GM12878 (cell line): ENCODE data around the gene DENND1C. TPM values are rescaled to one million over a fixed set of nuclear protein-coding genes. Genes with fewer than 3 reads are reported as not detected.
A peak's percentile ranks its signal among the peaks of the same experiment; 100 is the strongest.

Experiments
- ATAC-seq: fragments of 200-7000 bp; cut with Tn5 transposase; 3 replicates; pipeline ENCODE4 v1.9.1; 2020; ENCODE audit warnings: mild to moderate bottlenecking, moderate library complexity
- BruUV-seq: library from RNA; stranded (reverse); fragments of 400-500 nt; replicated peaks from 2 replicates; lab custom pipeline; 2021; lab: Mats Ljungman, UMichigan
- CTCF ChIA-PET: fragments of 300-600 bp; sonication (Branson Sonifier 250); formaldehyde crosslinking; extraction: SDS; loops from one replicate; lab custom pipeline; 2021; ENCODE audit warnings: inconsistent platforms; lab: Yijun Ruan, JAX
- POLR2A ChIA-PET: fragments of 350-600 bp; formaldehyde crosslinking; extraction: SDS; loops from one replicate; lab custom pipeline; 2021; ENCODE audit warnings: inconsistent platforms; lab: Charles Lee
- RAD21 ChIA-PET: fragments of 300-600 bp; sonication (Branson Sonifier 250); formaldehyde crosslinking; loops from one replicate; lab custom pipeline; 2023; ENCODE audit warnings: antibody characterized with exemption; ENCODE audit not compliant: unreplicated experiment; lab: Charles Lee
- SMC1A ChIA-PET: fragments of 300-600 bp; sonication (Branson Sonifier 250); formaldehyde crosslinking; loops from one replicate; lab custom pipeline; 2023; ENCODE audit not compliant: unreplicated experiment, uncharacterized antibody; lab: Charles Lee
- DNase-seq: peaks from one replicate; pipeline ENCODE4 v3.0.0-alpha.2; 2011; ENCODE audit warnings: low read depth, low spot score
- FAIRE-seq: peaks from 3 replicates; lab custom pipeline; 2011; peaks lifted over from hg19 to GRCh38; lab: Jason Lieb, UNC
- H2AFZ ChIP-seq: 2 replicates; pipeline ENCODE4 v1.6.0; 2011; ENCODE audit warnings: low read depth, low read length, control low read depth; ENCODE audit not compliant: control insufficient read depth
- H3K27ac ChIP-seq: 2 replicates; pipeline ENCODE4 v1.5.1; 2011; ENCODE audit warnings: control low read depth; ENCODE audit not compliant: control insufficient read depth, insufficient read depth
- H3K27me3 ChIP-seq, 2 experiments: replicated peaks in 1 of 2; 2 replicates each; pipeline versions ENCODE4 v1.6.0 to v1.6.1; 2011; ENCODE audit warnings: low read length in 1 of 2; ENCODE audit not compliant: control insufficient read depth in 2 of 2, insufficient read depth in 2 of 2
- H3K36me3 ChIP-seq, 2 experiments: 2 replicates each; pipeline ENCODE4 v1.5.1; 2011; ENCODE audit warnings: low read length in 1 of 2; ENCODE audit not compliant: control insufficient read depth in 2 of 2, insufficient read depth in 2 of 2
- H3K4me1 ChIP-seq: 2 replicates; pipeline ENCODE4 v1.6.1; 2011; ENCODE audit warnings: mild to moderate bottlenecking, low read length, moderate library complexity, mixed read lengths; ENCODE audit not compliant: control insufficient read depth, insufficient read depth
- H3K4me2 ChIP-seq: 2 replicates; pipeline ENCODE4 v1.6.0; 2011; ENCODE audit warnings: control low read depth; ENCODE audit not compliant: control insufficient read depth, insufficient read depth
- H3K4me3 ChIP-seq: fragments of 200-600 bp; sonication (generic); 2 replicates; pipeline ENCODE4 v1.5.1; 2016
- H3K79me2 ChIP-seq: 2 replicates; pipeline ENCODE4 v1.6.0; 2011; ENCODE audit warnings: low read length; ENCODE audit not compliant: control insufficient read depth, insufficient read depth
- H3K9ac ChIP-seq: 2 replicates; pipeline ENCODE4 v1.8.0; 2011; ENCODE audit warnings: low read length, control low read depth, mixed read lengths; ENCODE audit not compliant: control insufficient read depth, insufficient read depth
- H3K9me3 ChIP-seq: replicated peaks from 3 replicates; pipeline ENCODE4 v1.5.1; 2011; ENCODE audit warnings: mild to moderate bottlenecking, low read length; ENCODE audit not compliant: control insufficient read depth, insufficient read depth
- H4K20me1 ChIP-seq: 2 replicates; pipeline ENCODE4 v1.6.0; 2011; ENCODE audit not compliant: control insufficient read depth, insufficient read depth
- ASH2L ChIP-seq: fragments of 300-600, 200-600 bp; sonication (generic); IDR thresholded peaks from 2 replicates; pipeline ENCODE4 v1.6.1; 2017; ENCODE audit warnings: low read depth, mild to moderate bottlenecking, borderline replicate concordance
- ATF3 ChIP-seq: IDR thresholded peaks from 2 replicates; pipeline ENCODE4 v1.6.1; 2011; ENCODE audit warnings: low read depth, mild to moderate bottlenecking, low read length, moderate library complexity, borderline replicate concordance; ENCODE audit errors: extremely low read depth
- BCL11A ChIP-seq: IDR thresholded peaks from 2 replicates; pipeline ENCODE4 v1.6.1; 2011; ENCODE audit warnings: low read depth, low read length
- CHD1 ChIP-seq: IDR thresholded peaks from 2 replicates; pipeline ENCODE4 v1.6.1; 2012; ENCODE audit warnings: low read depth, low read length, improper control_type of control experiment
- CREM ChIP-seq: IDR thresholded peaks from 2 replicates; pipeline ENCODE4 v1.6.1; 2014; ENCODE audit warnings: antibody characterized with exemption, low read depth
- SMARCA5 ChIP-seq: fragments of 450-650 bp; IDR thresholded peaks from 2 replicates; pipeline ENCODE4 v1.6.1; 2017; ENCODE audit warnings: mild to moderate bottlenecking
- SUZ12 ChIP-seq: fragments of 200-600 bp; sonication (generic); IDR thresholded peaks from one replicate; pipeline ENCODE4 v1.6.1; 2018; ENCODE audit warnings: antibody characterized with exemption, mild to moderate bottlenecking; ENCODE audit not compliant: unreplicated experiment
- TAF1 ChIP-seq: IDR thresholded peaks from 2 replicates; pipeline ENCODE4 v1.6.1; 2011; ENCODE audit warnings: mild to moderate bottlenecking, low read depth, low read length, borderline replicate concordance
- ZNF687 ChIP-seq: fragments of 450-650 bp; IDR thresholded peaks from 2 replicates; pipeline ENCODE4 v1.6.1; 2017; ENCODE audit warnings: mild to moderate bottlenecking, moderate library complexity
- WGBS: methylation state at CpG from one replicate; pipeline ENCODE4 v1.1.6; 2016; ENCODE audit warnings: low lambda C conversion rate; ENCODE audit not compliant: insufficient replicate concordance, insufficient coverage; ENCODE audit errors: missing lambda C conversion rate; 5-methylcytosine and 5-hydroxymethylcytosine counted together
- in situ Hi-C: fragments of 300-500 bp; cut with MboI; formaldehyde crosslinking; loops from 9 replicates; pipeline ENCODE4 v1.14.3; 2018; ENCODE audit warnings: mixed read lengths
- intact Hi-C: fragments of 100-400 bp; cut with micrococcal nuclease; formaldehyde crosslinking; loops from one replicate; pipeline ENCODE4 v1.14.2; 2022; ENCODE audit not compliant: unreplicated experiment
- polyA plus RNA-seq, 11 experiments: library from polyadenylated mRNA; depleted of rRNA in 4 of 11; unstranded in 6 of 11; stranded (reverse) in 5 of 11; fragments of >200 nt; fragmentation: Nextera tagmentation in 4 of 11; fragmentation: Illumina TruSeq in 1 of 11; extraction: Ambion mirVana in 4 of 11; extraction: Trizol in 1 of 11; gene quantifications; 1 replicate in 1 of 11; 2 replicates in 10 of 11; pipeline versions ENCODE4 v1.2.1 to v1.2.3, GENCODE V29; 2011 to 2016; ENCODE audit warnings: inconsistent platforms in 2 of 11, missing spikeins in 2 of 11, low read depth in 1 of 11
- total RNA-seq, 4 experiments: library from RNA; depleted of rRNA in 3 of 4; stranded (reverse); fragments of >200 nt in 3 of 4; fragmentation: Illumina TruSeq in 1 of 4; extraction: Trizol in 1 of 4; gene quantifications; 2 replicates each; pipeline versions ENCODE4 v1.2.1 to v1.2.3, GENCODE V29; 2013 to 2021

Gene DENND1C
- total and polyA plus RNA-seq, 10 of the 15 experiments (the other 5 are each of a cell fraction or from before 2014, with no cell fraction given), result 2.4 to 54.3 (median 32.7) TPM

DNA sequence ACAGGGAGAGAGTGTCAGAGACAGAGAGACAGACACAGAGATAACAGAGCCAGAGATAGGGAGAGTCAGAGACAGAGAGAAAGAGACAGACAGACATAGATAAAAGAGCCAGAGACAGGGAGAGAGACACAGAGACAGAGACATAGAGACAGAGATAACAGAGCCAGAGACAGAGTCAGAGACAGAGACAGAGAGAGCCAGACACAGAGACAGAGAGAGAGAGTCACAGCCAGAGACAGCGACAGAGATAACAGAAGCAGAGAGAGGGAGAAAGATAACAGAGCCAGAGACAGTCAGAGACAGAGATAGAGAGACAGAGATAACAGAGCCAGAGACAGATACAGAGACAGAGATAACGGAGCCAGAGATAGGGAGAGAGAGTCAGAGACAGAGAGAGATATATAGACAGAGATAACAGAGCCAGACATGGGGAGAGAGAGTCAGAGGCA lies 48.4 kb upstream of the DENND1C start:
- ChIA-PET CTCF (no interaction called here), POLR2A (interaction anchor here (1.0 to 2.4 kb wide), 6 partner anchors 8 to 58 kb away, joined by 4 to 23 read pairs (median 7); no protein-coding TSS in a partner anchor), RAD21 (interaction anchor here (0.7 to 1.5 kb wide), 5 partner anchors 13 to 58 kb away, joined by 3 to 16 read pairs (median 7); no protein-coding TSS in a partner anchor), SMC1A (interaction anchor here (0.7 to 1.1 kb wide), 2 partner anchors 57 to 71 kb away, joined by 3 to 7 read pairs; no protein-coding TSS in a partner anchor)
- no TSS peak for BruUV-seq
- no peak for ATAC-seq
- peak overlapping the region; percentile 73 for H3K4me2 ChIP-seq
- peaks cover 55% of the 10 kb centered on the region for H3K79me2 ChIP-seq
- H3K27me3 ChIP-seq, result no peaks in the 10 kb centered on the region
- H2AFZ ChIP-seq, result no peak overlapping the region
- WGBS, result 41% methylated on average over 2 of the region's 2 CpGs
- H3K9me3 ChIP-seq, result no peaks in the 10 kb centered on the region; the same call in 2 of the 3 replicates
- peaks cover 32% of the 10 kb centered on the region for H3K4me1 ChIP-seq
- TF ChIP-seq BCL11A (no peak), ZNF687 (no peak), CREM (no peak), TAF1 (no peak), SUZ12 (no peak), SMARCA5 (no peak), ATF3 (no peak), CHD1 (no peak), ASH2L (no peak)
- no peak for DNase-seq
- H4K20me1 ChIP-seq, result no peaks in the 10 kb centered on the region
- peak overlapping the region; percentile 99 for H3K4me3 ChIP-seq
- peak overlapping the region; percentile 83 for H3K27ac ChIP-seq
- H3K9ac ChIP-seq, result peak overlapping the region; percentile 99; the same call in 1 of the 2 replicates
- peak; percentile 64 for FAIRE-seq
- in situ Hi-C loops (loop anchor here (10.0 kb wide), 1 partner anchor 1175 kb away; the partner anchor contains the start of gene FCER2), intact Hi-C loops (loop anchor here (2.0 kb wide), 1 partner anchor 71 kb away; no protein-coding TSS in a partner anchor)
- peaks cover 0 to 7% of the 10 kb centered on the region in 2 experiments; a peak in 2 of 4 replicates for H3K36me3 ChIP-seq
